Liver (tissue), 9 donors: ENCODE data around the gene PAXIP1. TPM values are rescaled to one million over a fixed set of nuclear protein-coding genes. Genes with fewer than 3 reads are reported as not detected.
A peak's percentile ranks its signal among the peaks of the same experiment; 100 is the strongest.

ENCODE experiments used
- DNase-seq: peaks from one replicate; pipeline ENCODE4 v3.0.0-alpha.2; 2017; ENCODE audit warnings: low spot score
- H3K27ac ChIP-seq, 2 donors: one replicate each; pipeline ENCODE4 v1.7.0; 2013; ENCODE audit warnings: inconsistent platforms in 2 of 2, low read length in 2 of 2, control low read depth in 1 of 2, low read depth in 1 of 2, mild to moderate bottlenecking in 1 of 2
- H3K27me3 ChIP-seq, 4 donors: one replicate each; pipeline versions ENCODE4 v1.6.1 to v1.7.0; 2013; ENCODE audit warnings: low read length in 3 of 4, inconsistent platforms in 1 of 4, mild to moderate bottlenecking in 1 of 4, moderate library complexity in 1 of 4; ENCODE audit not compliant: control insufficient read depth in 4 of 4, insufficient read depth in 4 of 4
- H3K36me3 ChIP-seq, 4 donors: one replicate each; pipeline versions ENCODE4 v1.6.1 to v1.7.0; 2013; ENCODE audit warnings: low read length in 3 of 4, mild to moderate bottlenecking in 3 of 4, low read depth in 1 of 4, moderate library complexity in 1 of 4; ENCODE audit not compliant: control insufficient read depth in 4 of 4, insufficient read depth in 3 of 4
- H3K4me1 ChIP-seq, 4 donors: one replicate each; pipeline versions ENCODE4 v1.6.1 to v1.7.0; 2013; ENCODE audit warnings: low read length in 3 of 4, mild to moderate bottlenecking in 3 of 4, moderate library complexity in 1 of 4; ENCODE audit not compliant: control insufficient read depth in 4 of 4, insufficient read depth in 4 of 4
- H3K4me3 ChIP-seq, 3 donors: one replicate each; pipeline versions ENCODE4 v1.6.1 to v1.7.0; 2013; ENCODE audit warnings: low read length in 3 of 3, control low read depth in 1 of 3, low read depth in 1 of 3, mild to moderate bottlenecking in 1 of 3
- H3K9ac ChIP-seq, 2 donors: one replicate each; pipeline ENCODE4 v1.7.0; 2013; ENCODE audit warnings: low read length in 2 of 2, mild to moderate bottlenecking in 2 of 2, moderate library complexity in 2 of 2, control low read depth in 1 of 2, low read depth in 1 of 2
- H3K9me3 ChIP-seq, 4 donors: one replicate each; pipeline versions ENCODE4 v1.6.1 to v1.7.0; 2013; ENCODE audit warnings: low read length in 3 of 4; ENCODE audit not compliant: control insufficient read depth in 4 of 4
- EGR1 ChIP-seq, 2 donors: IDR thresholded peaks; 2 replicates each; pipeline ENCODE4 v1.6.1; 2016 to 2018; ENCODE audit warnings: antibody characterized with exemption in 2 of 2, low read depth in 2 of 2
- FOXA1 ChIP-seq: IDR thresholded peaks from 2 replicates; pipeline ENCODE4 v1.6.1; 2016; ENCODE audit warnings: antibody characterized with exemption
- FOXA2 ChIP-seq: IDR thresholded peaks from 2 replicates; pipeline ENCODE4 v1.6.1; 2016; ENCODE audit warnings: antibody characterized with exemption
- GABPA ChIP-seq, 2 donors: IDR thresholded peaks in 1 of 2; conservative IDR thresholded peaks in 1 of 2; 2 replicates each; pipeline ENCODE4 v1.6.1; 2016; ENCODE audit warnings: antibody characterized with exemption in 2 of 2, mild to moderate bottlenecking in 1 of 2, moderate library complexity in 1 of 2
- HNF4A ChIP-seq, 2 donors: conservative IDR thresholded peaks; 2 replicates each; pipeline ENCODE4 v1.6.1; 2016; ENCODE audit warnings: antibody characterized with exemption in 2 of 2, mild to moderate bottlenecking in 2 of 2
- HNF4G ChIP-seq: IDR thresholded peaks from 2 replicates; pipeline ENCODE4 v1.6.1; 2016; ENCODE audit warnings: antibody characterized with exemption
- JUND ChIP-seq, 2 donors: IDR thresholded peaks; 2 replicates each; pipeline ENCODE4 v1.6.1; 2016; ENCODE audit warnings: antibody characterized with exemption in 2 of 2
- NR2F2 ChIP-seq: IDR thresholded peaks from 2 replicates; pipeline ENCODE4 v1.6.1; 2016; ENCODE audit warnings: antibody characterized with exemption
- RAD21 ChIP-seq, 2 donors: IDR thresholded peaks; 2 replicates each; pipeline ENCODE4 v1.6.1; 2016; ENCODE audit warnings: antibody characterized with exemption in 2 of 2, mild to moderate bottlenecking in 2 of 2
- RXRA ChIP-seq, 2 donors: IDR thresholded peaks; 2 replicates each; pipeline ENCODE4 v1.6.1; 2017 to 2018; ENCODE audit warnings: antibody characterized with exemption in 2 of 2, mild to moderate bottlenecking in 1 of 2
- SP1 ChIP-seq: IDR thresholded peaks from 2 replicates; pipeline ENCODE4 v1.6.1; 2018; ENCODE audit warnings: antibody characterized with exemption, mild to moderate bottlenecking
- TAF1 ChIP-seq: conservative IDR thresholded peaks from 2 replicates; pipeline ENCODE4 v1.6.1; 2016; ENCODE audit warnings: antibody characterized with exemption, mild to moderate bottlenecking
- YY1 ChIP-seq: IDR thresholded peaks from 2 replicates; pipeline ENCODE4 v1.6.1; 2016; ENCODE audit warnings: antibody characterized with exemption, mild to moderate bottlenecking
- WGBS: extraction: QIAGEN DNeasy Blood & Tissue Kit; methylation state at CpG from one replicate; pipeline ENCODE4 v1.1.7; 2013; 5-methylcytosine and 5-hydroxymethylcytosine counted together
- polyA plus RNA-seq, 2 donors: library from polyadenylated mRNA; stranded (reverse) in 1 of 2; unstranded in 1 of 2; fragments of 200-250 nt in 1 of 2; fragments of >200 nt in 1 of 2; fragmentation: Nextera tagmentation in 1 of 2; extraction: Ambion mirVana in 1 of 2; gene quantifications; one replicate each; pipeline versions ENCODE4 v1.2.1 to v1.2.3, GENCODE V29; 2013 to 2015
- total RNA-seq, 2 donors: library from RNA; depleted of rRNA; stranded (reverse); fragments of >200 nt; gene quantifications; one replicate each; pipeline ENCODE4 v1.2.3, GENCODE V29; 2014
- TF ChIP-seq, protein P1 (sequence below): fragments of 150-350 bp; IDR thresholded peaks from 2 replicates; pipeline ENCODE4 v1.5.1; 2017; ENCODE audit warnings: improper control_type of control experiment, low read depth, low read length; ENCODE audit not compliant: missing input control
- TF ChIP-seq, protein P2 (sequence below): IDR thresholded peaks from 2 replicates; pipeline ENCODE4 v1.6.1; 2016; ENCODE audit warnings: antibody characterized with exemption
- TF ChIP-seq, protein P3 (sequence below): IDR thresholded peaks from 2 replicates; pipeline ENCODE4 v1.6.1; 2016; ENCODE audit warnings: antibody characterized with exemption
- TF ChIP-seq, protein P4 (sequence below): IDR thresholded peaks from 2 replicates; pipeline ENCODE4 v1.6.1; 2016; ENCODE audit warnings: antibody characterized with exemption
- TF ChIP-seq, protein P5 (sequence below): IDR thresholded peaks from 2 replicates; pipeline ENCODE4 v1.6.1; 2016; ENCODE audit warnings: antibody characterized with exemption, mild to moderate bottlenecking
- donor health status: healthy.
- donor health status: healthy.
- donor health status: healthy.
- donor health status: healthy.
- donor health status: healthy.

The PAXIP1 gene
- total and polyA plus RNA-seq, 4 donors: 2.0 to 10.1 (median 5.8) TPM

DNA sequence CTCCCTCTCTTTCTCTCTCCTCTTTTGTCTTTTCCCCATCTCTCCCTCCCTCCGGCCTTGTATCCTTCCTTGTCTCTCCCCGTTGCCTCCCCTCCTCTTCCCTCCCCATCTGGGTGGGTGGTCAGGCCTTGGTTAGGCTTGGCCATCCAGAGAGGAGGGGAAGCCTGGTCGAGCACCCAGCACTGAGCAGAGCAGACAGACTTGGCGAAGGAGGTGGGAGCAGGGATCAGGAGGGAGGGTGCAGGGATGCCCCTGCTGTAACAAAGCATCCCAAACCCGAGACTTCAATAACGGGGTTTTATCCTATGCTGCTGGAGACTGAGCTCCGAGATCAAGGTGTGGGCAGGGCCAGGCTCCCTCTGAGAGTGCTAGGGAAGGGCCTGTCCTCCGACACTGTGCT is 97.3 kb downstream of the PAXIP1 start (continued):
- TF ChIP-seq, protein P1, sequence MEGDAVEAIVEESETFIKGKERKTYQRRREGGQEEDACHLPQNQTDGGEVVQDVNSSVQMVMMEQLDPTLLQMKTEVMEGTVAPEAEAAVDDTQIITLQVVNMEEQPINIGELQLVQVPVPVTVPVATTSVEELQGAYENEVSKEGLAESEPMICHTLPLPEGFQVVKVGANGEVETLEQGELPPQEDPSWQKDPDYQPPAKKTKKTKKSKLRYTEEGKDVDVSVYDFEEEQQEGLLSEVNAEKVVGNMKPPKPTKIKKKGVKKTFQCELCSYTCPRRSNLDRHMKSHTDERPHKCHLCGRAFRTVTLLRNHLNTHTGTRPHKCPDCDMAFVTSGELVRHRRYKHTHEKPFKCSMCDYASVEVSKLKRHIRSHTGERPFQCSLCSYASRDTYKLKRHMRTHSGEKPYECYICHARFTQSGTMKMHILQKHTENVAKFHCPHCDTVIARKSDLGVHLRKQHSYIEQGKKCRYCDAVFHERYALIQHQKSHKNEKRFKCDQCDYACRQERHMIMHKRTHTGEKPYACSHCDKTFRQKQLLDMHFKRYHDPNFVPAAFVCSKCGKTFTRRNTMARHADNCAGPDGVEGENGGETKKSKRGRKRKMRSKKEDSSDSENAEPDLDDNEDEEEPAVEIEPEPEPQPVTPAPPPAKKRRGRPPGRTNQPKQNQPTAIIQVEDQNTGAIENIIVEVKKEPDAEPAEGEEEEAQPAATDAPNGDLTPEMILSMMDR: no peak
- no peak for TF ChIP-seq FOXA1
- no peak for TF ChIP-seq SP1

DNA sequence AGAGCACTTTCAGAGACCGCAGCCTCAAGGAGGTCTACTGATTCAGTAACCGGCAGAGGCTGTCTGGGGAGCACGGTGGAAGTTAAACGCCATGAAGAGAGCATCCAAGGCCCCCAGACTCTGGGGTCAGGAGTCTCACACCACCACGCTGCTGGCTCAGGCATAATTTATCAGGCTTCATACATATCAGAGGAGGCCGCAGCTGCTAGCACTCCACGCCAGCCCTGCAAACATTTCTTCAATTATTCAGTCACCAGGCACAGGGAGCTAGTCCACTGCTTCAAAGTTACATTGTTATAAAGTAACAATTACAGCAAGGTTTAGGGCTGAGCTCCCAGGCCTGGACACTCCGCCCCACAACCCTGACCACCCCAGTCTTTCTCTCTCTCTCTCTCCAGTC is 97.8 kb downstream of the PAXIP1 start:
- Histone ChIP-seq H3K27me3 (no peaks in the 10 kb centered on the region), H3K9ac (no peak overlapping the region), H3K4me1 (peaks cover 0 to 2% (median 0%) of the 10 kb centered on the region in 4 donors), H3K27ac (no peak overlapping the region), H3K9me3 (no peaks in the 10 kb centered on the region), H3K4me3 (no peak overlapping the region), H3K36me3 (no peaks in the 10 kb centered on the region)
- 83% methylated on average over 8 of the region's 8 CpGs for WGBS
- TF ChIP-seq HNF4A (conservative IDR thresholded peaks at IDR 0.05) (no peak), FOXA2 (no peak), TAF1 (no peak), SP1 (no peak), JUND (IDR thresholded peaks at IDR 0.05) (no peak), NR2F2 (no peak), EGR1 (IDR thresholded peaks at IDR 0.05; ENCODE audit: low read depth in 2 of 2) (no peak), RXRA (IDR thresholded peaks at IDR 0.05) (no peak), RAD21 (IDR thresholded peaks at IDR 0.05) (no peak), GABPA (IDR thresholded peaks at IDR 0.05 in 1 of 2, conservative IDR thresholded peaks at IDR 0.05 in 1 of 2) (no peak), YY1 (no peak), FOXA1 (no peak), HNF4G (no peak)
- TF ChIP-seq, protein P2, sequence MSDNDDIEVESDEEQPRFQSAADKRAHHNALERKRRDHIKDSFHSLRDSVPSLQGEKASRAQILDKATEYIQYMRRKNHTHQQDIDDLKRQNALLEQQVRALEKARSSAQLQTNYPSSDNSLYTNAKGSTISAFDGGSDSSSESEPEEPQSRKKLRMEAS: no peak
- TF ChIP-seq, protein P3, sequence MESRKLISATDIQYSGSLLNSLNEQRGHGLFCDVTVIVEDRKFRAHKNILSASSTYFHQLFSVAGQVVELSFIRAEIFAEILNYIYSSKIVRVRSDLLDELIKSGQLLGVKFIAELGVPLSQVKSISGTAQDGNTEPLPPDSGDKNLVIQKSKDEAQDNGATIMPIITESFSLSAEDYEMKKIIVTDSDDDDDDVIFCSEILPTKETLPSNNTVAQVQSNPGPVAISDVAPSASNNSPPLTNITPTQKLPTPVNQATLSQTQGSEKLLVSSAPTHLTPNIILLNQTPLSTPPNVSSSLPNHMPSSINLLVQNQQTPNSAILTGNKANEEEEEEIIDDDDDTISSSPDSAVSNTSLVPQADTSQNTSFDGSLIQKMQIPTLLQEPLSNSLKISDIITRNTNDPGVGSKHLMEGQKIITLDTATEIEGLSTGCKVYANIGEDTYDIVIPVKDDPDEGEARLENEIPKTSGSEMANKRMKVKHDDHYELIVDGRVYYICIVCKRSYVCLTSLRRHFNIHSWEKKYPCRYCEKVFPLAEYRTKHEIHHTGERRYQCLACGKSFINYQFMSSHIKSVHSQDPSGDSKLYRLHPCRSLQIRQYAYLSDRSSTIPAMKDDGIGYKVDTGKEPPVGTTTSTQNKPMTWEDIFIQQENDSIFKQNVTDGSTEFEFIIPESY: no peak
- TF ChIP-seq, protein P4, sequence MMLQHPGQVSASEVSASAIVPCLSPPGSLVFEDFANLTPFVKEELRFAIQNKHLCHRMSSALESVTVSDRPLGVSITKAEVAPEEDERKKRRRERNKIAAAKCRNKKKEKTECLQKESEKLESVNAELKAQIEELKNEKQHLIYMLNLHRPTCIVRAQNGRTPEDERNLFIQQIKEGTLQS: no peak
- no peak for DNase-seq

DNA sequence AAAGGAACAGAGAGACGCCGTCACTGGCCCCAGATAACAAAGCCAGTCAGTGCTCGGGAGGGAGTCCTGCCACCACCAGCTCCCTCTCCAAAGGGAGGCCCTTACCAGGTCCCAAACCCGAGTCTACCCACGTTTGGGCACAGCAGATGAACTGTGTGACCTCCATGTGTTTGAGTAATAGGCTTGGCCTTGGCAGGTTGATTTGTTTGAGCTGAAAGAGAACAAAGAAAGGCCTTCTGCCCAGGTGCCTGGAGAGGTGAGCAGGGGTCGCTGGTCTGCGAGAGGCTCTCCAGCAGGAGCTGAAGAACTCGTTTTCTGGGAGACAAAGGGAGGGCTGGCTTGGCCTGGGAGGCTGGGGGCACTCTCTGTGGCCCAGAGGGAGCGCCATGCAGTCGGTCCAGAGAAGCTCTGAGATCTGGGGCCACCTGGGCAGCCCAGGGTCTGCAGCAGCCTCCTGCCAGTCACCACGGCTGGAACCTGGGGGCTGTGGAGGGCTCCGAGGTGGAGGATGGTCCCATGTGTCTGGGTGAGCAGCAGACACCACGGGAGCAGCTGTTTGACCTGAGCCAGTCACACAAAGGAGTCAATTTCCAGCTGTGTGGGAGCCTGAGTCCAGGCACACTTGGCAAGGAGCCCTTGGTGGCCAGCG is 99.7 kb downstream of the PAXIP1 start:
- no peaks in the 10 kb centered on the region for H3K27me3 ChIP-seq
- DNase-seq: no peak
- no peaks in the 10 kb centered on the region for H3K36me3 ChIP-seq
- H3K9ac ChIP-seq: no peak overlapping the region
- no peak overlapping the region for H3K4me3 ChIP-seq
- H3K4me1 ChIP-seq: peaks cover 0 to 2% (median 0%) of the 10 kb centered on the region in 4 donors
- no peak overlapping the region for H3K27ac ChIP-seq
- 44% methylated on average over 14 of the region's 14 CpGs for WGBS
- H3K9me3 ChIP-seq: no peaks in the 10 kb centered on the region
- TF ChIP-seq FOXA1 (no peak), RAD21 (IDR thresholded peaks at IDR 0.05) (no peak), JUND (IDR thresholded peaks at IDR 0.05) (no peak), FOXA2 (no peak), RXRA (IDR thresholded peaks at IDR 0.05) (peak; percentile 50 to 66), HNF4G (no peak), SP1 (no peak), NR2F2 (no peak)
- TF ChIP-seq, protein P1: no peak
- TF ChIP-seq, protein P5, sequence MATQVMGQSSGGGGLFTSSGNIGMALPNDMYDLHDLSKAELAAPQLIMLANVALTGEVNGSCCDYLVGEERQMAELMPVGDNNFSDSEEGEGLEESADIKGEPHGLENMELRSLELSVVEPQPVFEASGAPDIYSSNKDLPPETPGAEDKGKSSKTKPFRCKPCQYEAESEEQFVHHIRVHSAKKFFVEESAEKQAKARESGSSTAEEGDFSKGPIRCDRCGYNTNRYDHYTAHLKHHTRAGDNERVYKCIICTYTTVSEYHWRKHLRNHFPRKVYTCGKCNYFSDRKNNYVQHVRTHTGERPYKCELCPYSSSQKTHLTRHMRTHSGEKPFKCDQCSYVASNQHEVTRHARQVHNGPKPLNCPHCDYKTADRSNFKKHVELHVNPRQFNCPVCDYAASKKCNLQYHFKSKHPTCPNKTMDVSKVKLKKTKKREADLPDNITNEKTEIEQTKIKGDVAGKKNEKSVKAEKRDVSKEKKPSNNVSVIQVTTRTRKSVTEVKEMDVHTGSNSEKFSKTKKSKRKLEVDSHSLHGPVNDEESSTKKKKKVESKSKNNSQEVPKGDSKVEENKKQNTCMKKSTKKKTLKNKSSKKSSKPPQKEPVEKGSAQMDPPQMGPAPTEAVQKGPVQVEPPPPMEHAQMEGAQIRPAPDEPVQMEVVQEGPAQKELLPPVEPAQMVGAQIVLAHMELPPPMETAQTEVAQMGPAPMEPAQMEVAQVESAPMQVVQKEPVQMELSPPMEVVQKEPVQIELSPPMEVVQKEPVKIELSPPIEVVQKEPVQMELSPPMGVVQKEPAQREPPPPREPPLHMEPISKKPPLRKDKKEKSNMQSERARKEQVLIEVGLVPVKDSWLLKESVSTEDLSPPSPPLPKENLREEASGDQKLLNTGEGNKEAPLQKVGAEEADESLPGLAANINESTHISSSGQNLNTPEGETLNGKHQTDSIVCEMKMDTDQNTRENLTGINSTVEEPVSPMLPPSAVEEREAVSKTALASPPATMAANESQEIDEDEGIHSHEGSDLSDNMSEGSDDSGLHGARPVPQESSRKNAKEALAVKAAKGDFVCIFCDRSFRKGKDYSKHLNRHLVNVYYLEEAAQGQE: no peak
- TF ChIP-seq, protein P2: no peak
- TF ChIP-seq, protein P4: no peak
